Measurements from ENCODE around the gene OR5B21.

OR5B21 gene

DNA sequence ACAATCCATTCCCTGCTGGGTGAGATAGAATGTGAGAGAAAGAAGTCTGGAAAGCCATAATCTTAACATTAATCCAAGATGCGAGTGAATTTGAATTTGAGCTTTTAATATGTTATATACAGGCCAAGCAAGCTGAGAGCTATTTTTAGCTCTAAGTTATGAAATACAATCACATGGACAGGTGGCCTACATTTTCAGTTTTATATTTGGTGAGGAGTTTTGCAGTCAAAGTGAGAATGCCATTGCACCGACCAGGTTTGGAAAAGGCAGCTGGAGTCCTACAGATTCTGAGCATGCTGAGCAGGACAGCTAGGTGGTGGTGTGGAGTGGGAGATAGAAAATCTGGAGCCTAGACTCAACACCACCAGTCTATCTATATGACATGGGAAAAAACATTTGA lies 12.0 kb downstream of the OR5B21 start:
- Histone ChIP-seq H3K4me1 (ENCODE audit: control insufficient read depth, insufficient read depth, low read length) (no peaks in the 10 kb centered on the region), H3K27me3 (ENCODE audit: control insufficient read depth, insufficient read depth, low read length) (no peaks in the 10 kb centered on the region), H3K9me3 (ENCODE audit: control insufficient read depth, insufficient read depth, low read length) (no peaks in the 10 kb centered on the region), H3K4me3 (ENCODE audit: low read length) (no peak overlapping the region), H3K36me3 (ENCODE audit: control insufficient read depth, insufficient read depth, low read length) (no peaks in the 10 kb centered on the region), H3K27ac (ENCODE audit: low read length) (no peak overlapping the region)
- no CpG with 5 or more reads among the region's 2 CpGs for WGBS (ENCODE audit: insufficient coverage, insufficient read length)
- DNase-seq (ENCODE audit: low read depth, low spot score), result no peak

DNA sequence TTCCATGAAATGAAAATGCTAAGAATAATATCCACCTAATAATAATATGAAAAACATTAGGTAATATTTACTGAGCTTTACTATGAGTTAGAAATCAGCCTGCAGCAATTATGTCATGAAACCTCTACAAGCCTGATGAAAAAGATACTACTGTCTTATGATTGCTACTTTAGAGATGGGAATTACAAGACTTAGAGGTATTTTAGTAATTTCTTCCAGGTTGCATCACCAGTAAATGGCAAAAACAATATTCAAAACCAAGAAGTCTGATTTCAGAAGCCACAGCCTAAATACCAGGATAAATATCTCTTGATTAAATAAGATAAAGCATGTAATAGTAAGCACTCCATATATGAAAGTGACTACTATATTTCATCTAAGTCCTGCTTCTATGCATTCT lies 13.8 kb downstream of the OR5B21 start:
- Histone ChIP-seq H3K4me3 (ENCODE audit: low read length) (no peak overlapping the region), H3K36me3 (ENCODE audit: control insufficient read depth, insufficient read depth, low read length) (no peaks in the 10 kb centered on the region), H3K27ac (ENCODE audit: low read length) (no peak overlapping the region), H3K4me1 (ENCODE audit: control insufficient read depth, insufficient read depth, low read length) (no peaks in the 10 kb centered on the region), H3K9me3 (ENCODE audit: control insufficient read depth, insufficient read depth, low read length) (no peaks in the 10 kb centered on the region), H3K27me3 (ENCODE audit: control insufficient read depth, insufficient read depth, low read length) (no peaks in the 10 kb centered on the region)
- DNase-seq (ENCODE audit: low read depth, low spot score), result no peak

DNA sequence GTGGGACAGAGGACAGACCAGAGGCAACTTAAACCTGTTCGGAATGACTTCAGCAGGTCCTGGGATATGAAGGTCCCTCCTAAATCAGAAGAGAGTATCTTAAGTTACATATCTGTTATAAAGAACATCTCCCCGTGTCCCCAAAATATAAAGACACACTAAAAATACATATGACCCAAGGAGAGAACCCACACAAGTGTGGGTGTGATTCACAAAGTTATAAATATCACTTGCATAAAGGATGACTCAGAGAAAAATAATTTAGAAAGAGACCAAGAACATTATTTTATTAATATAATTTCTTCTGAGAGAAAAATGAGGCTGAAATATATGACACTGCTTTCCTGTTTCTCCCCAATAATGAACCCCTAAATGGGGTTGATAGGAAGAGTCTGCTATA lies 14.2 kb downstream of the OR5B21 start:
- DNase-seq (ENCODE audit: low read depth, low spot score), result no peak
- H3K9me3 ChIP-seq (ENCODE audit: control insufficient read depth, insufficient read depth, low read length), result no peaks in the 10 kb centered on the region
- no peak overlapping the region for H3K27ac ChIP-seq (ENCODE audit: low read length)
- no peaks in the 10 kb centered on the region for H3K4me1 ChIP-seq (ENCODE audit: control insufficient read depth, insufficient read depth, low read length)
- no peaks in the 10 kb centered on the region for H3K36me3 ChIP-seq (ENCODE audit: control insufficient read depth, insufficient read depth, low read length)
- no peaks in the 10 kb centered on the region for H3K27me3 ChIP-seq (ENCODE audit: control insufficient read depth, insufficient read depth, low read length)
- no CpG with 5 or more reads among the region's 2 CpGs for WGBS (ENCODE audit: insufficient coverage, insufficient read length)
- no peak overlapping the region for H3K4me3 ChIP-seq (ENCODE audit: low read length)

DNA sequence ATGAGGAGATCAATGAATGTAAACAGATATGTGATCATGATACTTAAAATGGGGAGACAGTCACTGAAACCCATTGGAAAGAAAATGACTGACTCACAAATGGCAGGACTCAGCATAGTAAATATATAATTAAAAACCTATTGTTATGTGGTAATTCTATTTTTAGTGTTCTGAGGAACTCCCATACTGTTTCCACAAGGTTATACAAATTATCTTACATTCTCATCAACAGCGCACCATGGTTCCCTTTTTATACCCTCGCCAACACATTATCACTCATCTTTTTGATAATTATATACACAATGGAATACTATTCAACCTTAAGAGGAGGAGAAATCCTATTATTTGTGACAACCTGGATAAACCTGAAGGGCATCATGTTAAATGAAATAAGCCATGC lies 17.1 kb downstream of the OR5B21 start:
- H3K27me3 ChIP-seq (ENCODE audit: control insufficient read depth, insufficient read depth, low read length), result no peaks in the 10 kb centered on the region

DNA sequence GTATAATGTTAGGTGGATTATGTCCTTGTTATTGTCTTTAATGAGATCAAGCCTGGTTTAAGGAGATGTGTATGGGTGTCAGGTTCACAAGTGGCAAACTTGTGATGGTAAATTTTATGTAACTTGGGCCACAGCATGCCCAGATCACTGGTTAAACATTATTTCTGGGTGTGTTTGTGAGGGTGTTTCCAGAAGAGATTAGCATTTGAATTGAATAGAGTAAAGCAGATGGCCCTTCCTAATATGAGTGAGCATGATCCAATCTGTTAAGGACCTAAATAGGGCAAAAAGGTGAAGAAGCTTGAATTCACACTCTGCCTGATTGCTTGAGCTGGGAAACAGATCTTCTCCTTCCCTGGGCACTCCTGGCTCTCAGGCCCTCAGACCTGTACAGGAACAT lies 20.7 kb downstream of the OR5B21 start:
- DNase-seq (ENCODE audit: low read depth, low spot score), result no peak

More for the DNA sequence above, 17.1 kb downstream of the OR5B21 start:
- DNase-seq (ENCODE audit: low read depth, low spot score), result no peak
- Histone ChIP-seq H3K27ac (ENCODE audit: low read length) (no peak overlapping the region), H3K9me3 (ENCODE audit: control insufficient read depth, insufficient read depth, low read length) (no peaks in the 10 kb centered on the region), H3K4me1 (ENCODE audit: control insufficient read depth, insufficient read depth, low read length) (peaks cover 2% of the 10 kb centered on the region; the same call in 1 of the 2 replicates), H3K4me3 (ENCODE audit: low read length) (no peak overlapping the region), H3K36me3 (ENCODE audit: control insufficient read depth, insufficient read depth, low read length) (no peaks in the 10 kb centered on the region)
- WGBS (ENCODE audit: insufficient coverage, insufficient read length), result 100% methylated on average over 2 of the region's 2 CpGs

DNA sequence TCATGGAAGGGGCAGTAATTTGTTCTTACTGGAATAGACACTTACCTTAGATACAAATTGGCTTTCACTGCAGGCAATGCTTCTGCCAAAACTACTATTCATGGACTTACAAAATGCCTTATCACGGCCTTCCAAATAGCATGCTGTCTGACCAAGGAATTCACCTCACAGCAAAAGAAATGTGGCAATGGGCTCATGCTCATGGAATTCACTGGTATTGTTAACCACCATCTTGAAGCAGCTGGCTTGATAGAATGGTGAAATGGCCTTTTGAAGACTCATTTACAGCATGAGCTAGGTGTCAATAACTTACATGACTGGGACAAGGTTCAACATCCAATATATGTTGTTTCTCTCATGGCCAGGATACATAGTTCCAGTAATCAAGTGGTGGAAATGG lies 21.9 kb downstream of the OR5B21 start:
- WGBS (ENCODE audit: insufficient coverage, insufficient read length), result no CpG with 5 or more reads among the region's 1 CpG
- H3K36me3 ChIP-seq (ENCODE audit: control insufficient read depth, insufficient read depth, low read length), result no peaks in the 10 kb centered on the region
- H3K9me3 ChIP-seq (ENCODE audit: control insufficient read depth, insufficient read depth, low read length), result no peaks in the 10 kb centered on the region
- H3K4me1 ChIP-seq (ENCODE audit: control insufficient read depth, insufficient read depth, low read length), result peaks cover 2% of the 10 kb centered on the region; the same call in 1 of the 2 replicates
- H3K27ac ChIP-seq (ENCODE audit: low read length), result no peak overlapping the region
- H3K27me3 ChIP-seq (ENCODE audit: control insufficient read depth, insufficient read depth, low read length), result no peaks in the 10 kb centered on the region
- no peak overlapping the region for H3K4me3 ChIP-seq (ENCODE audit: low read length)
- no peak for DNase-seq (ENCODE audit: low read depth, low spot score)

More for the DNA sequence above, 20.7 kb downstream of the OR5B21 start:
- no peaks in the 10 kb centered on the region for H3K27me3 ChIP-seq (ENCODE audit: control insufficient read depth, insufficient read depth, low read length)
- H3K4me1 ChIP-seq (ENCODE audit: control insufficient read depth, insufficient read depth, low read length), result peaks cover 2% of the 10 kb centered on the region; the same call in 1 of the 2 replicates
- no peak overlapping the region for H3K27ac ChIP-seq (ENCODE audit: low read length)
- no peak overlapping the region for H3K4me3 ChIP-seq (ENCODE audit: low read length)
- no peaks in the 10 kb centered on the region for H3K9me3 ChIP-seq (ENCODE audit: control insufficient read depth, insufficient read depth, low read length)
- H3K36me3 ChIP-seq (ENCODE audit: control insufficient read depth, insufficient read depth, low read length), result no peaks in the 10 kb centered on the region

DNA sequence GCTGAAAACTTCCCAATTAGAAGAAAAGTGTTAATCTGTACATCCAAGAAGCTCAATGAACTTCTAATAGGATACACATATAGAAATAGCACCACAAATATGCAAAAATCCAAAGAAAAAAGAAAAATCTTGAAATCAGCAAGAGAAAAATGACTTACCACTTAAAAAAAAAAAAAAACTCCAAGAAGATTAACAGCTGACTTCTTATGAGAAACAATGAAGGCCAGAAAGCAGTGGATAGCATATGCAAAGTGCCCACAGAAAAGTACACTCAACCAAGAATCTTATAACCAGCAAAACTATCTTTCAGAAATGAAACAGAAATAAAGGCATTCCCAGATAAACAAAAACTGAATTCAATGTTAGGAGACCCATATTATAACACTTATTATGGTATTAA lies 36.0 kb downstream of the OR5B21 start:
- Histone ChIP-seq H3K9me3 (ENCODE audit: control insufficient read depth, insufficient read depth, low read length) (no peaks in the 10 kb centered on the region), H3K4me1 (ENCODE audit: control insufficient read depth, insufficient read depth, low read length) (no peaks in the 10 kb centered on the region), H3K27me3 (ENCODE audit: control insufficient read depth, insufficient read depth, low read length) (no peaks in the 10 kb centered on the region), H3K4me3 (ENCODE audit: low read length) (no peak overlapping the region), H3K36me3 (ENCODE audit: control insufficient read depth, insufficient read depth, low read length) (no peaks in the 10 kb centered on the region), H3K27ac (ENCODE audit: low read length) (no peak overlapping the region)
- no peak for DNase-seq (ENCODE audit: low read depth, low spot score)

DNA sequence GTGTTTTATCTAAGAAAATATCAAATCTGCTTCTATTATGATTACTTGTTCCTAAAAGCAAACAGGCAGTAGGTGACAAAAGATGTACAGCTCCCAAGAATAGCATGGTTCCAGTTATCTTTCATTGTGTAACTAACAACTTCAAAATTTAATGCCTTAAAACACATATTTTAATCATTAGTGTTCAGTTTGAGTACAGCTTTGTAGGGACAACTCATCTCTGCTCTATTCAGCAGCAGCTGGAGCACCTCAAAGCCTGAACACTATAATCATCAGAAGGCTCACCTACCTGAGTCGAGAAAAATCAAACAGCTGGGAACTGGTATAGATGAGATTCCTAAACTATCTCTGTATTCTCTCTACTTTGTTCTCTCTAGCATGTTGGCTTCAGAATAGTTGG lies 41.6 kb downstream of the OR5B21 start:
- H3K9me3 ChIP-seq (ENCODE audit: control insufficient read depth, insufficient read depth, low read length), result no peaks in the 10 kb centered on the region
- no peak for DNase-seq (ENCODE audit: low read depth, low spot score)
- H3K27ac ChIP-seq (ENCODE audit: low read length), result no peak overlapping the region
- H3K27me3 ChIP-seq (ENCODE audit: control insufficient read depth, insufficient read depth, low read length), result no peaks in the 10 kb centered on the region
- H3K4me1 ChIP-seq (ENCODE audit: control insufficient read depth, insufficient read depth, low read length), result no peaks in the 10 kb centered on the region
- no peak overlapping the region for H3K4me3 ChIP-seq (ENCODE audit: low read length)
- H3K36me3 ChIP-seq (ENCODE audit: control insufficient read depth, insufficient read depth, low read length), result no peaks in the 10 kb centered on the region
- no CpG with 5 or more reads among the region's 1 CpG for WGBS (ENCODE audit: insufficient coverage, insufficient read length)

DNA sequence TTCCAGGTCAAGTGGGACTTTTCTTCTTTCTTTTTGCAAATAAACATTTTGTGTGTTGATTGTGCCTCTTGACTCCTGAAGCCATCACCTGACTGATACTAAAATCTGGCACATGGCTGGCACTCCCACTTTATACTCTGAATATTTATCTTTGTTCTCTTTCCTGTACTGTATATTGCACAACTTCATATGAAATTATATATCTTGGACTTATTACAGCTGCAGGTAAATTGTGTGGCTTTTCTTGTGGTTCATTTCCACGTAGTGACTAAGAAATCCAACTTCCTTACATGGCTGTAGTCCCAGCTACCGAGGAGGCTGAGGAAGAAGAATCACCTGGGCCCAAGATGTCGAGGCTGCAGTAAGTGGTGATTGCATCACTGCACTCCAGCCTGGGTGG lies 42.2 kb downstream of the OR5B21 start:
- Histone ChIP-seq H3K9me3 (ENCODE audit: control insufficient read depth, insufficient read depth, low read length) (no peaks in the 10 kb centered on the region), H3K36me3 (ENCODE audit: control insufficient read depth, insufficient read depth, low read length) (no peaks in the 10 kb centered on the region), H3K27me3 (ENCODE audit: control insufficient read depth, insufficient read depth, low read length) (no peaks in the 10 kb centered on the region), H3K27ac (ENCODE audit: low read length) (no peak overlapping the region), H3K4me3 (ENCODE audit: low read length) (no peak overlapping the region), H3K4me1 (ENCODE audit: control insufficient read depth, insufficient read depth, low read length) (no peaks in the 10 kb centered on the region)
- WGBS (ENCODE audit: insufficient coverage, insufficient read length), result no CpG with 5 or more reads among the region's 3 CpGs
- DNase-seq (ENCODE audit: low read depth, low spot score), result no peak
